HepG2 (cell line): ENCODE measurements around the gene PSMG1. TPM values are rescaled to one million over a fixed set of nuclear protein-coding genes. Genes with fewer than 3 reads are reported as not detected.

Experiments
- AGO2 ChIP-seq: fragments of 200-400 bp; formaldehyde crosslinking; optimal IDR thresholded peaks from 2 replicates; pipeline ENCODE3; 2017; ENCODE audit warnings: mild to moderate bottlenecking, low read depth, low read length, moderate library complexity
- ATAD3A ChIP-seq: sonication (generic); formaldehyde crosslinking; IDR thresholded peaks from 2 replicates; pipeline ENCODE4 v1.4.0; 2020; ENCODE audit warnings: missing genetic modification reagents
- CBX1 ChIP-seq: IDR thresholded peaks from one replicate; pipeline ENCODE4 v1.6.1; 2016; ENCODE audit warnings: antibody characterized with exemption, low read depth
- CEBPB ChIP-seq: IDR thresholded peaks from 2 replicates; pipeline ENCODE4 v1.6.1; 2011; ENCODE audit warnings: low read depth, low read length, improper control_type of control experiment, borderline replicate concordance
- EZH2 ChIP-seq: conservative IDR thresholded peaks from 2 replicates; pipeline ENCODE4 v1.6.1; 2012; ENCODE audit warnings: mild to moderate bottlenecking, low read depth, low read length, moderate library complexity
- FOXA1 ChIP-seq, 2 experiments: fragments of 450-650 bp in 1 of 2; sonication (generic) in 1 of 2; formaldehyde crosslinking in 1 of 2; IDR thresholded peaks; 2 replicates each; pipeline versions ENCODE4 v1.4.0 to v1.6.1; 2016 to 2020; ENCODE audit warnings: missing genetic modification reagents in 1 of 2
- FOXK1 ChIP-seq: sonication (generic); formaldehyde crosslinking; IDR thresholded peaks from 2 replicates; pipeline ENCODE4 v1.4.0; 2020; ENCODE audit warnings: low read depth, missing genetic modification reagents, borderline replicate concordance
- FOXP4 ChIP-seq: sonication (generic); formaldehyde crosslinking; IDR thresholded peaks from 2 replicates; pipeline ENCODE4 v1.4.0; 2020; ENCODE audit warnings: missing genetic modification reagents
- GFI1 ChIP-seq: sonication (generic); formaldehyde crosslinking; IDR thresholded peaks from 2 replicates; pipeline ENCODE4 v1.5.0; 2020; ENCODE audit warnings: missing genetic modification reagents, mild to moderate bottlenecking, borderline replicate concordance
- GMEB2 ChIP-seq: IDR thresholded peaks from 2 replicates; pipeline ENCODE4 v1.6.1; 2016; ENCODE audit warnings: missing biosample characterization, missing genetic modification reagents, low read depth
- GTF3A ChIP-seq: sonication (generic); formaldehyde crosslinking; conservative IDR thresholded peaks from 2 replicates; pipeline ENCODE4 v1.4.0; 2020; ENCODE audit warnings: mild to moderate bottlenecking, missing genetic modification reagents
- HOXA5 ChIP-seq: sonication (generic); formaldehyde crosslinking; IDR thresholded peaks from 2 replicates; pipeline ENCODE4 v1.4.0; 2020; ENCODE audit warnings: missing genetic modification reagents
- MEF2D ChIP-seq: sonication (generic); formaldehyde crosslinking; IDR thresholded peaks from 2 replicates; pipeline ENCODE4 v1.5.1; 2020; ENCODE audit warnings: mild to moderate bottlenecking, missing genetic modification reagents
- ONECUT2 ChIP-seq: sonication (generic); formaldehyde crosslinking; IDR thresholded peaks from 2 replicates; pipeline ENCODE4 v1.4.0; 2020; ENCODE audit warnings: missing genetic modification reagents
- RBM22 ChIP-seq: fragments of 200-400 bp; formaldehyde crosslinking; optimal IDR thresholded peaks from 2 replicates; pipeline ENCODE3; 2017; ENCODE audit warnings: mild to moderate bottlenecking, low read length, moderate library complexity
- ZBTB33 ChIP-seq: sonication (generic); formaldehyde crosslinking; IDR thresholded peaks from 2 replicates; pipeline ENCODE4 v1.4.0; 2020; ENCODE audit warnings: missing genetic modification reagents
- ZNF18 ChIP-seq: sonication (generic); formaldehyde crosslinking; IDR thresholded peaks from 2 replicates; pipeline ENCODE4 v1.8.0; 2022; ENCODE audit warnings: mild to moderate bottlenecking, missing genetic modification reagents; ENCODE audit not compliant: insufficient replicate concordance
- ZNF558 ChIP-seq: sonication (generic); formaldehyde crosslinking; IDR thresholded peaks from 2 replicates; pipeline ENCODE4 v1.9.0; 2022; ENCODE audit warnings: mild to moderate bottlenecking, missing genetic modification reagents, borderline replicate concordance
- ZNF577 ChIP-seq: sonication (generic); formaldehyde crosslinking; IDR thresholded peaks from 2 replicates; pipeline ENCODE4 v1.4.0; 2020; ENCODE audit warnings: mild to moderate bottlenecking, low read depth, missing genetic modification reagents, borderline replicate concordance
- ZNF597 ChIP-seq: sonication (generic); formaldehyde crosslinking; IDR thresholded peaks from 2 replicates; pipeline ENCODE4 v1.5.0; 2020; ENCODE audit warnings: missing genetic modification reagents
- ZNF776 ChIP-seq: sonication (generic); formaldehyde crosslinking; IDR thresholded peaks from 2 replicates; pipeline ENCODE4 v1.4.0; 2020; ENCODE audit warnings: mild to moderate bottlenecking, missing genetic modification reagents
- ZNF891 ChIP-seq: sonication (generic); formaldehyde crosslinking; IDR thresholded peaks from 2 replicates; pipeline ENCODE4 v1.5.0; 2020; ENCODE audit warnings: mild to moderate bottlenecking, missing genetic modification reagents
- polyA plus RNA-seq, 8 experiments: library from polyadenylated mRNA; depleted of rRNA in 3 of 8; stranded (reverse) in 7 of 8; unstranded in 1 of 8; fragments of >200 nt; fragmentation: Illumina TruSeq in 4 of 8; extraction: Trizol in 4 of 8; gene quantifications; 2 replicates each; pipeline versions ENCODE4 v1.2.1 to v1.2.3, GENCODE V29; 2011 to 2016; ENCODE audit warnings: low read depth in 4 of 8, missing spikeins in 1 of 8, mixed read lengths in 1 of 8; ENCODE audit not compliant: insufficient read depth in 1 of 8
- total RNA-seq, 5 experiments: library from RNA; depleted of rRNA; stranded (reverse); fragments of >200 nt; fragmentation: Illumina TruSeq; extraction: Trizol; gene quantifications; 2 replicates each; pipeline ENCODE4 v1.2.3, GENCODE V29; 2016; ENCODE audit warnings: low read depth in 1 of 5

The PSMG1 gene
- total and polyA plus RNA-seq, 2 of the 13 experiments (the other 11 are each of a cell fraction or from before 2014, with no cell fraction given), result 63.6 to 173 TPM

- TF ChIP-seq ZBTB33 (no peak), ATAD3A (CRISPR knock-in tag) (no peak), ZNF577 (CRISPR knock-in tag) (no peak), GMEB2 (no peak), FOXA1 (IDR thresholded peaks at IDR 0.05) (no peak), FOXA1 (CRISPR knock-in tag; IDR thresholded peaks at IDR 0.05) (no peak), ZNF18 (CRISPR knock-in tag) (peak; percentile 83), MEF2D (CRISPR knock-in tag) (no peak), HOXA5 (CRISPR knock-in tag) (no peak), GTF3A (CRISPR knock-in tag) (no peak), ZNF597 (CRISPR knock-in tag) (no peak), ZNF558 (CRISPR knock-in tag) (no peak), GFI1 (CRISPR knock-in tag) (0 out of 2 replicates have a peak, but pooled peaks have one; percentile 38), CEBPB (no peak), RBM22 (no peak), ZNF891 (CRISPR knock-in tag) (no peak), AGO2 (no peak), FOXK1 (CRISPR knock-in tag) (no peak), EZH2 (no peak), ONECUT2 (CRISPR knock-in tag) (no peak), ZNF776 (CRISPR knock-in tag) (no peak), FOXP4 (CRISPR knock-in tag) (no peak), CBX1 (peak; percentile 16)
These were observed 573 bp downstream of the PSMG1 start (continued) for GRCh38 chr21:39182484-39183271.
